H9 (cell line): ENCODE results near the gene N4BP3. TPM values are rescaled to one million over a fixed set of nuclear protein-coding genes. Genes with fewer than 3 reads are reported as not detected.
"Not testable (repeated sequence)": the region's sequence is repeated elsewhere in the genome, so short reads cannot be mapped to it uniquely, and the experiment has no call there.

Experiments used
- DNase-seq: peaks from one replicate; pipeline ENCODE4 v3.0.0-alpha.2; 2017
- H2AFZ ChIP-seq: one replicate; pipeline ENCODE4 v1.6.1; 2013; ENCODE audit warnings: mild to moderate bottlenecking, low read length, control low read depth, moderate library complexity
- H2AK5ac ChIP-seq: 2 replicates; pipeline ENCODE4 v1.6.1; 2013; ENCODE audit warnings: low read length, control low read depth, mixed read lengths; ENCODE audit not compliant: insufficient read length
- H2BK120ac ChIP-seq: one replicate; pipeline ENCODE4 v1.6.1; 2013; ENCODE audit warnings: low read depth, mild to moderate bottlenecking, low read length, control low read depth, inconsistent platforms; ENCODE audit not compliant: poor library complexity, severe bottlenecking
- H2BK12ac ChIP-seq: 2 replicates; pipeline ENCODE4 v1.6.1; 2013; ENCODE audit warnings: low read length, control low read depth, mixed read lengths, low read depth; ENCODE audit not compliant: insufficient read length
- H2BK15ac ChIP-seq: 2 replicates; pipeline ENCODE4 v1.6.1; 2013; ENCODE audit warnings: low read depth, low read length, control low read depth
- H2BK20ac ChIP-seq: one replicate; pipeline ENCODE4 v1.6.1; 2013; ENCODE audit warnings: low read depth, mild to moderate bottlenecking, low read length, control low read depth, inconsistent platforms; ENCODE audit not compliant: poor library complexity, severe bottlenecking
- H2BK5ac ChIP-seq: 2 replicates; pipeline ENCODE4 v1.6.1; 2013; ENCODE audit warnings: low read length, control low read depth, mixed read lengths; ENCODE audit not compliant: insufficient read length
- H3K14ac ChIP-seq: 2 replicates; pipeline ENCODE4 v1.6.1; 2013; ENCODE audit warnings: low read length, control low read depth; ENCODE audit not compliant: insufficient read depth
- H3K18ac ChIP-seq: 2 replicates; pipeline ENCODE4 v1.6.1; 2013; ENCODE audit warnings: low read depth, mild to moderate bottlenecking, mixed read lengths, low read length, control low read depth; ENCODE audit not compliant: insufficient read length
- H3K23ac ChIP-seq: 2 replicates; pipeline ENCODE4 v1.6.1; 2013; ENCODE audit warnings: low read length, control low read depth, mixed read lengths, low read depth; ENCODE audit not compliant: insufficient read length
- H3K23me2 ChIP-seq: 2 replicates; pipeline ENCODE4 v1.6.1; 2013; ENCODE audit warnings: low read depth, mild to moderate bottlenecking, mixed read lengths, low read length, control low read depth; ENCODE audit not compliant: insufficient read length, poor library complexity, severe bottlenecking
- H3K27ac ChIP-seq: 2 replicates; pipeline ENCODE4 v1.5.1; 2013; ENCODE audit warnings: low read length, control low read depth, mixed read lengths, low read depth; ENCODE audit not compliant: insufficient read length
- H3K27me3 ChIP-seq: 2 replicates; pipeline ENCODE4 v1.6.1; 2013; ENCODE audit warnings: low read length, control low read depth, inconsistent platforms; ENCODE audit not compliant: insufficient read depth
- H3K4ac ChIP-seq: 2 replicates; pipeline ENCODE4 v1.6.1; 2013; ENCODE audit warnings: low read depth, mild to moderate bottlenecking, control low read depth, inconsistent platforms, low read length, moderate library complexity
- H3K4me1 ChIP-seq: 2 replicates; pipeline ENCODE4 v1.6.1; 2013; ENCODE audit warnings: low read length, control low read depth, inconsistent platforms; ENCODE audit not compliant: insufficient read depth
- H3K4me2 ChIP-seq: 2 replicates; pipeline ENCODE4 v1.6.1; 2013; ENCODE audit warnings: low read length, control low read depth, mixed read lengths; ENCODE audit not compliant: insufficient read length, insufficient read depth
- H3K56ac ChIP-seq: 2 replicates; pipeline ENCODE4 v1.6.1; 2013; ENCODE audit warnings: low read depth, mild to moderate bottlenecking, mixed read lengths, low read length, control low read depth; ENCODE audit not compliant: insufficient read length
- H3K79me1 ChIP-seq: 2 replicates; pipeline ENCODE4 v1.6.1; 2013; ENCODE audit warnings: low read depth, mild to moderate bottlenecking, moderate library complexity, low read length, control low read depth, inconsistent platforms; ENCODE audit not compliant: insufficient read depth, poor library complexity, severe bottlenecking
- H3K79me2 ChIP-seq: 2 replicates; pipeline ENCODE4 v1.6.1; 2013; ENCODE audit warnings: low read length, control low read depth, inconsistent platforms; ENCODE audit not compliant: insufficient read depth
- H3K9ac ChIP-seq: 2 replicates; pipeline ENCODE4 v1.6.1; 2013; ENCODE audit warnings: low read length, control low read depth, mixed read lengths; ENCODE audit not compliant: insufficient read length; ENCODE audit errors: extremely low read depth
- H3K9me3 ChIP-seq: one replicate; pipeline ENCODE4 v1.6.1; 2013; ENCODE audit warnings: low read depth, low read length, inconsistent platforms; ENCODE audit not compliant: control insufficient read depth
- H3T11ph ChIP-seq: one replicate; pipeline ENCODE4 v1.6.1; 2013; ENCODE audit warnings: mild to moderate bottlenecking, low read length, control low read depth, inconsistent platforms
- H4K20me1 ChIP-seq: one replicate; pipeline ENCODE4 v1.6.1; 2013; ENCODE audit not compliant: control insufficient read depth, insufficient read length, insufficient read depth
- H4K5ac ChIP-seq: 2 replicates; pipeline ENCODE4 v1.6.1; 2013; ENCODE audit warnings: low read depth, mild to moderate bottlenecking, mixed read lengths, low read length, control low read depth; ENCODE audit not compliant: insufficient read length
- H4K8ac ChIP-seq: replicated peaks from 2 replicates; pipeline ENCODE4 v1.6.1; 2013; ENCODE audit warnings: low read length, control low read depth, mixed read lengths, low read depth; ENCODE audit not compliant: insufficient read length
- H4K91ac ChIP-seq: 2 replicates; pipeline ENCODE4 v1.6.1; 2013; ENCODE audit warnings: low read depth, mild to moderate bottlenecking, moderate library complexity, mixed read lengths, low read length, control low read depth; ENCODE audit not compliant: insufficient read length
- H3K27ac Mint-ChIP-seq, 3 experiments: 2 replicates in 2 of 3; 3 replicates in 1 of 3; pipeline ENCODE4 v1.8.0; 2020 to 2021; ENCODE audit warnings: mixed read lengths in 3 of 3, mild to moderate bottlenecking in 1 of 3, moderate library complexity in 1 of 3
- H3K27me3 Mint-ChIP-seq: 2 replicates; pipeline ENCODE4 v1.8.0; 2021; ENCODE audit warnings: low read depth, mild to moderate bottlenecking, moderate library complexity, mixed read lengths
- H3K36me3 Mint-ChIP-seq, 3 experiments: 2 replicates in 2 of 3; 3 replicates in 1 of 3; pipeline ENCODE4 v1.8.0; 2020 to 2021; ENCODE audit warnings: low read depth in 3 of 3, mixed read lengths in 3 of 3; ENCODE audit not compliant: insufficient read depth in 1 of 3
- H3K4me1 Mint-ChIP-seq, 2 experiments: 2 replicates each; pipeline ENCODE4 v1.8.0; 2020; ENCODE audit warnings: mixed read lengths in 2 of 2
- H3K4me3 Mint-ChIP-seq, 2 experiments: 2 replicates in 1 of 2; 3 replicates in 1 of 2; pipeline ENCODE4 v1.8.0; 2020 to 2021; ENCODE audit warnings: mild to moderate bottlenecking in 2 of 2, mixed read lengths in 2 of 2, moderate library complexity in 1 of 2
- H3K9me3 Mint-ChIP-seq, 2 experiments: 2 replicates in 1 of 2; 3 replicates in 1 of 2; pipeline ENCODE4 v1.8.0; 2020; ENCODE audit warnings: mild to moderate bottlenecking in 2 of 2, mixed read lengths in 2 of 2, moderate library complexity in 1 of 2
- WGBS: extraction: QIAGEN DNeasy Blood & Tissue Kit; methylation state at CpG from one replicate; pipeline ENCODE4 v1.1.7; 2013; ENCODE audit warnings: missing lambda C conversion rate, low lambda C conversion rate, mixed read lengths; ENCODE audit not compliant: insufficient read length; ENCODE audit errors: extremely low coverage; 5-methylcytosine and 5-hydroxymethylcytosine counted together
- total RNA-seq: library from RNA; stranded (reverse); gene quantifications from 2 replicates; pipeline ENCODE4 v1.2.1, GENCODE V29; 2021
- TF ChIP-seq, protein P1 (sequence below): fragments of 200-600 bp; sonication (generic); conservative IDR thresholded peaks from 3 replicates; pipeline ENCODE4 v1.8.0; 2021; ENCODE audit warnings: antibody characterized with exemption, mild to moderate bottlenecking

Gene N4BP3
- total RNA-seq, 1 experiment from 2014 or later, result 32.1 TPM

DNA sequence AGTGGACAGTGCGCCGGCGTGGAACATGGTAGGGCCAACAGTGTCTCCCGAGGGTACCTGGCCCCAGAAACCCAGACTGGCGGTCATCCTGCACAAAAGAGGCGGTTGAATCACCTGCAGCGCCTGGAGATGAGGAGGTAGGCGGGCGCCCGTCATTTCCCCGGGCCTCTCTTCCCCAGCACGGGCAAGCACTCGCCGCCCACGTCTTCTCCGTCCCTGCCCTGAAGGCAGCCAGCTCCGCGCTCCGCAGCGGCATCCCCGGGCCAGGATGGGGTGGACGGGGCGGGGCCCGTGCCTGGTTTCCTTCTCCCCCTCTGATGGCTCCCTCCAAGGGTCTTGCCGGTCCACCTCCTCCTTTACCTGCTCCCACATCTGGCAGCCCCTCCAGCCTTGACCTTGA lies 27.1 kb upstream of the N4BP3 start:
- Mint-ChIP-seq H3K27me3 (peaks cover 2% of the 10 kb centered on the region; the same call in 1 of the 2 replicates), H3K4me3 (no peak overlapping the region), H3K4me1 (peaks cover 12 to 16% of the 10 kb centered on the region in 2 experiments), H3K9me3 (peaks cover 1 to 2% of the 10 kb centered on the region in 2 experiments), H3K36me3 (peaks cover under 1 to 2% (median 2%) of the 10 kb centered on the region in 3 experiments; a peak in 3 of 7 replicates), H3K27ac (no peak overlapping the region)
- H2BK120ac ChIP-seq, result no peak overlapping the region
- no peak overlapping the region for H2AK5ac ChIP-seq
- H4K91ac ChIP-seq, result no peak overlapping the region
- no peaks in the 10 kb centered on the region for H3K27me3 ChIP-seq
- no peak overlapping the region for H2BK5ac ChIP-seq
- no peak overlapping the region for H2BK12ac ChIP-seq
- no peaks in the 10 kb centered on the region for H4K20me1 ChIP-seq
- no peaks in the 10 kb centered on the region; the same call in 1 of the 2 replicates for H3K4me1 ChIP-seq
- peak; percentile 65 for DNase-seq
- H3K79me1 ChIP-seq, result no peaks in the 10 kb centered on the region
- no peak overlapping the region for H3K14ac ChIP-seq
- no peaks in the 10 kb centered on the region for H3K79me2 ChIP-seq
- H2AFZ ChIP-seq, result no peak overlapping the region
- H3K56ac ChIP-seq, result no peak overlapping the region
- WGBS, result no CpG with 5 or more reads among the region's 25 CpGs
- no peaks in the 10 kb centered on the region for H3K23me2 ChIP-seq
- no peak overlapping the region for H4K8ac ChIP-seq
- peak overlapping the region; percentile 19 for H3K4me2 ChIP-seq
- no peak overlapping the region for H2BK15ac ChIP-seq
- H3K23ac ChIP-seq, result no peak overlapping the region
- H4K5ac ChIP-seq, result no peak overlapping the region
- no peak overlapping the region for H3K27ac ChIP-seq
- no peak overlapping the region for H2BK20ac ChIP-seq
- no peaks in the 10 kb centered on the region for H3K9me3 ChIP-seq
- TF ChIP-seq, protein P1, sequence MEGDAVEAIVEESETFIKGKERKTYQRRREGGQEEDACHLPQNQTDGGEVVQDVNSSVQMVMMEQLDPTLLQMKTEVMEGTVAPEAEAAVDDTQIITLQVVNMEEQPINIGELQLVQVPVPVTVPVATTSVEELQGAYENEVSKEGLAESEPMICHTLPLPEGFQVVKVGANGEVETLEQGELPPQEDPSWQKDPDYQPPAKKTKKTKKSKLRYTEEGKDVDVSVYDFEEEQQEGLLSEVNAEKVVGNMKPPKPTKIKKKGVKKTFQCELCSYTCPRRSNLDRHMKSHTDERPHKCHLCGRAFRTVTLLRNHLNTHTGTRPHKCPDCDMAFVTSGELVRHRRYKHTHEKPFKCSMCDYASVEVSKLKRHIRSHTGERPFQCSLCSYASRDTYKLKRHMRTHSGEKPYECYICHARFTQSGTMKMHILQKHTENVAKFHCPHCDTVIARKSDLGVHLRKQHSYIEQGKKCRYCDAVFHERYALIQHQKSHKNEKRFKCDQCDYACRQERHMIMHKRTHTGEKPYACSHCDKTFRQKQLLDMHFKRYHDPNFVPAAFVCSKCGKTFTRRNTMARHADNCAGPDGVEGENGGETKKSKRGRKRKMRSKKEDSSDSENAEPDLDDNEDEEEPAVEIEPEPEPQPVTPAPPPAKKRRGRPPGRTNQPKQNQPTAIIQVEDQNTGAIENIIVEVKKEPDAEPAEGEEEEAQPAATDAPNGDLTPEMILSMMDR, result no peak
- no peak overlapping the region for H3K4ac ChIP-seq
- H3T11ph ChIP-seq, result no peak overlapping the region
- no peak overlapping the region for H3K9ac ChIP-seq
- H3K18ac ChIP-seq, result no peak overlapping the region

DNA sequence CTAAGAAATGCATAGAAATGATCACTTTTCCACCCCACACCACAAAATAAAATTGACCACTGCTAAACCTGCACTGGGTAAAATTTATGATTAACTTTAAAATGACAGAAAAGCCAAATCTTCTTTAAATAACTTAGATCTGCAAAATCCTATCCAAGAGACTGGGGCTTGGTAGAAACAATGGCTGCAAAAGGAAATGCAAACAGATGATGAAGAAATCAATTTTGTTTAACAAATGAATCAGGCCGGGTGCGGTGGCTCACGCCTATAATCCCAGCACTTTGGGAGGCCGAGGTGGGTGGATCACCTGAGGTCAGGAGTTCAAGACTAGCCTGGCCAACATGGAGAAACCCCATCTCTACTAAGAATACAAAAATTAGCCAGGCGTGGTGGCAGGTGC lies 26.1 kb upstream of the N4BP3 start:
- H2BK15ac ChIP-seq, H3K4me1 ChIP-seq, H4K8ac ChIP-seq, H4K91ac ChIP-seq, H3K27me3 ChIP-seq, H2BK20ac ChIP-seq, H3K4me3 Mint-ChIP-seq, H3K27ac ChIP-seq, DNase-seq, H2BK12ac ChIP-seq, H3K36me3 Mint-ChIP-seq, H3K27ac Mint-ChIP-seq, H3K9ac ChIP-seq, H3K23ac ChIP-seq, H3K27me3 Mint-ChIP-seq, H3K9me3 ChIP-seq, H3K4me2 ChIP-seq, H3K14ac ChIP-seq, H2AFZ ChIP-seq, H4K5ac ChIP-seq, H3K18ac ChIP-seq, H3K79me2 ChIP-seq, H2BK120ac ChIP-seq, H3K79me1 ChIP-seq, H2BK5ac ChIP-seq, H2AK5ac ChIP-seq, H3K56ac ChIP-seq, H3K23me2 ChIP-seq, H3K4ac ChIP-seq, H3K9me3 Mint-ChIP-seq, H3T11ph ChIP-seq, H4K20me1 ChIP-seq: not testable (repeated sequence)
- no CpG with 5 or more reads among the region's 5 CpGs for WGBS
- peaks cover 7 to 12% of the 10 kb centered on the region in 2 experiments for H3K4me1 Mint-ChIP-seq
